WTC11 (cell line): ENCODE data around the gene SETD4.

Experiments used
- ELF4 ChIP-seq: sonication (generic); formaldehyde crosslinking; IDR thresholded peaks from 2 replicates; pipeline ENCODE4 v1.8.1; 2022; ENCODE audit warnings: low read depth, mild to moderate bottlenecking, moderate library complexity, missing genetic modification reagents
- JUN ChIP-seq: sonication (generic); formaldehyde crosslinking; IDR thresholded peaks from 2 replicates; pipeline ENCODE4 v1.8.0; 2023; ENCODE audit warnings: mild to moderate bottlenecking, missing genetic modification reagents
- NFE2L1 ChIP-seq: sonication (generic); formaldehyde crosslinking; IDR thresholded peaks from 2 replicates; pipeline ENCODE4 v1.8.1; 2023; ENCODE audit warnings: missing genetic modification reagents
- SMAD3 ChIP-seq: sonication (generic); formaldehyde crosslinking; IDR thresholded peaks from 2 replicates; pipeline ENCODE4 v1.8.0; 2022; ENCODE audit warnings: missing genetic modification reagents, mild to moderate bottlenecking, borderline replicate concordance
- TP53 ChIP-seq: sonication (generic); formaldehyde crosslinking; IDR thresholded peaks from 2 replicates; pipeline ENCODE4 v1.8.1; 2023; ENCODE audit warnings: mild to moderate bottlenecking, missing genetic modification reagents
- ZNF423 ChIP-seq: fragments of 250-450 bp; sonication (Bioruptor Pico); IDR thresholded peaks from 2 replicates; pipeline ENCODE4 v2.1.2; 2022; ENCODE audit warnings: mild to moderate bottlenecking, moderate library complexity
- TF ChIP-seq, protein P1 (sequence below): fragments of 200-600 bp; IDR thresholded peaks from 2 replicates; pipeline ENCODE4 v1.8.0; 2022; ENCODE audit warnings: antibody characterized with exemption
- TF ChIP-seq, protein P2 (sequence below): sonication (generic); formaldehyde crosslinking; IDR thresholded peaks from 2 replicates; pipeline ENCODE4 v1.8.1; 2023; ENCODE audit warnings: mild to moderate bottlenecking, missing genetic modification reagents
- TF ChIP-seq, protein P3 (sequence below): sonication (generic); formaldehyde crosslinking; IDR thresholded peaks from 2 replicates; pipeline ENCODE4 v1.8.0; 2022; ENCODE audit warnings: mild to moderate bottlenecking, missing genetic modification reagents
- TF ChIP-seq, protein P4 (sequence below): fragments of 250-450 bp; sonication (Bioruptor Pico); IDR thresholded peaks from 2 replicates; pipeline ENCODE4 v1.8.0; 2021; ENCODE audit warnings: mild to moderate bottlenecking

DNA sequence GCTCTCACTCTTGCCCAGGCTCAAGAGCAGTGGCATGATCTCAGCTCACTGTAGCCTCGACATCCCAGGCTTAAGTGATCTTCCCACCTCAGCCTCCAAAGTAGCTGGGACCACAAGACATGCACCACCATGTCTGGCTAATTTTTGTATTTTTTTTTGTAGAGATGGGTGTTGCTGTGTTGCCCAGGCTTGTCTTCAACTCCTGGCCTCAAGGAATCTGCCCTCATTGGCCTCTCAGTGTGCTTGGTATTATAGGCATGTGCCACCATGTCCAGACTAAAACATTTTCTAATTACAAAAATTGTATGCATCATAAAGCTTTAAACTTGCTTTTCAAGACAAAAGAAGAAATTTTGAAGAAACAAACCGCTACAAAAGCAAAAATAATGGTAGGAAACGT lies 29.6 kb upstream of the SETD4 start:
- TF ChIP-seq NFE2L1 (CRISPR knock-in tag): no peak
- no peak for TF ChIP-seq JUN (CRISPR knock-in tag)
- no peak for TF ChIP-seq ELF4 (CRISPR knock-in tag)
- TF ChIP-seq, protein P1, sequence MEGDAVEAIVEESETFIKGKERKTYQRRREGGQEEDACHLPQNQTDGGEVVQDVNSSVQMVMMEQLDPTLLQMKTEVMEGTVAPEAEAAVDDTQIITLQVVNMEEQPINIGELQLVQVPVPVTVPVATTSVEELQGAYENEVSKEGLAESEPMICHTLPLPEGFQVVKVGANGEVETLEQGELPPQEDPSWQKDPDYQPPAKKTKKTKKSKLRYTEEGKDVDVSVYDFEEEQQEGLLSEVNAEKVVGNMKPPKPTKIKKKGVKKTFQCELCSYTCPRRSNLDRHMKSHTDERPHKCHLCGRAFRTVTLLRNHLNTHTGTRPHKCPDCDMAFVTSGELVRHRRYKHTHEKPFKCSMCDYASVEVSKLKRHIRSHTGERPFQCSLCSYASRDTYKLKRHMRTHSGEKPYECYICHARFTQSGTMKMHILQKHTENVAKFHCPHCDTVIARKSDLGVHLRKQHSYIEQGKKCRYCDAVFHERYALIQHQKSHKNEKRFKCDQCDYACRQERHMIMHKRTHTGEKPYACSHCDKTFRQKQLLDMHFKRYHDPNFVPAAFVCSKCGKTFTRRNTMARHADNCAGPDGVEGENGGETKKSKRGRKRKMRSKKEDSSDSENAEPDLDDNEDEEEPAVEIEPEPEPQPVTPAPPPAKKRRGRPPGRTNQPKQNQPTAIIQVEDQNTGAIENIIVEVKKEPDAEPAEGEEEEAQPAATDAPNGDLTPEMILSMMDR: no peak
- TF ChIP-seq, protein P2, sequence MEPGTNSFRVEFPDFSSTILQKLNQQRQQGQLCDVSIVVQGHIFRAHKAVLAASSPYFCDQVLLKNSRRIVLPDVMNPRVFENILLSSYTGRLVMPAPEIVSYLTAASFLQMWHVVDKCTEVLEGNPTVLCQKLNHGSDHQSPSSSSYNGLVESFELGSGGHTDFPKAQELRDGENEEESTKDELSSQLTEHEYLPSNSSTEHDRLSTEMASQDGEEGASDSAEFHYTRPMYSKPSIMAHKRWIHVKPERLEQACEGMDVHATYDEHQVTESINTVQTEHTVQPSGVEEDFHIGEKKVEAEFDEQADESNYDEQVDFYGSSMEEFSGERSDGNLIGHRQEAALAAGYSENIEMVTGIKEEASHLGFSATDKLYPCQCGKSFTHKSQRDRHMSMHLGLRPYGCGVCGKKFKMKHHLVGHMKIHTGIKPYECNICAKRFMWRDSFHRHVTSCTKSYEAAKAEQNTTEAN (CRISPR knock-in tag): no peak
- TF ChIP-seq, protein P3, sequence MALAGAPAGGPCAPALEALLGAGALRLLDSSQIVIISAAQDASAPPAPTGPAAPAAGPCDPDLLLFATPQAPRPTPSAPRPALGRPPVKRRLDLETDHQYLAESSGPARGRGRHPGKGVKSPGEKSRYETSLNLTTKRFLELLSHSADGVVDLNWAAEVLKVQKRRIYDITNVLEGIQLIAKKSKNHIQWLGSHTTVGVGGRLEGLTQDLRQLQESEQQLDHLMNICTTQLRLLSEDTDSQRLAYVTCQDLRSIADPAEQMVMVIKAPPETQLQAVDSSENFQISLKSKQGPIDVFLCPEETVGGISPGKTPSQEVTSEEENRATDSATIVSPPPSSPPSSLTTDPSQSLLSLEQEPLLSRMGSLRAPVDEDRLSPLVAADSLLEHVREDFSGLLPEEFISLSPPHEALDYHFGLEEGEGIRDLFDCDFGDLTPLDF: no peak
- TF ChIP-seq, protein P4, sequence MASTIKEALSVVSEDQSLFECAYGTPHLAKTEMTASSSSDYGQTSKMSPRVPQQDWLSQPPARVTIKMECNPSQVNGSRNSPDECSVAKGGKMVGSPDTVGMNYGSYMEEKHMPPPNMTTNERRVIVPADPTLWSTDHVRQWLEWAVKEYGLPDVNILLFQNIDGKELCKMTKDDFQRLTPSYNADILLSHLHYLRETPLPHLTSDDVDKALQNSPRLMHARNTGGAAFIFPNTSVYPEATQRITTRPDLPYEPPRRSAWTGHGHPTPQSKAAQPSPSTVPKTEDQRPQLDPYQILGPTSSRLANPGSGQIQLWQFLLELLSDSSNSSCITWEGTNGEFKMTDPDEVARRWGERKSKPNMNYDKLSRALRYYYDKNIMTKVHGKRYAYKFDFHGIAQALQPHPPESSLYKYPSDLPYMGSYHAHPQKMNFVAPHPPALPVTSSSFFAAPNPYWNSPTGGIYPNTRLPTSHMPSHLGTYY (CRISPR knock-in tag): no peak
- no peak for TF ChIP-seq SMAD3 (CRISPR knock-in tag)
- TF ChIP-seq TP53 (CRISPR knock-in tag): no peak
- no peak for TF ChIP-seq ZNF423 (CRISPR knock-in tag)
